Astrocyte of the spinal cord (primary cell): Measurements from ENCODE around the gene CNOT6.

ENCODE experiments used
- DNase-seq: peaks from one replicate; pipeline ENCODE4 v3.0.0; 2011; ENCODE audit warnings: low read depth, low spot score
- H3K4me3 ChIP-seq: 2 replicates; pipeline ENCODE4 v1.5.1; 2011; ENCODE audit warnings: low read depth, mild to moderate bottlenecking, low read length, moderate library complexity
- CTCF ChIP-seq: IDR thresholded peaks from 2 replicates; pipeline ENCODE4 v1.5.1; 2012; ENCODE audit warnings: low read depth, mild to moderate bottlenecking, low read length, inconsistent platforms
- in situ Hi-C: cut with HindIII; loops from 2 replicates; pipeline ENCODE4 v1.10.0; 2017; ENCODE audit warnings: low sequenced_read_pairs

Gene CNOT6

DNA sequence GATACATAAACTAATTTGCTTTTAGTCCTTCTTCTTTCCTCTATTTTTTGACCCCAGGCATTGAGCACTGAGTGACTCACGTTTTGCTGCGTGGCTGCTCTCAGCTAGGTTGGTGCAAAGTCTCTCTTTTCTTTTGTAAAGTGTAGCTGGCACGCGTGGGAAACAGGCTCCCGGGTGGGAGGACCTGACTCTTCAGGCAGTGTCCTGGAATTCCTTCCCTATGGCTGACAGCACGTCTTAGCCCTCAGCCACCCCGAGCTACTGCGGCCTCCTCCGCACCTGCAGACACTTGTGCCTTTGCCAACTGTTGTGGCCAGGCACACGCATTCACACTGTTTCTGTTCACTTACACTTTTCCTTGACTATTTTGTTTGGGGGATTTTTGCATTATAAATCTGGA is 98.0 kb downstream of the CNOT6 start:
- in situ Hi-C loops: no loop called here
- H3K4me3 ChIP-seq: no peak overlapping the region
- DNase-seq: no peak
- TF ChIP-seq CTCF: no peak

DNA sequence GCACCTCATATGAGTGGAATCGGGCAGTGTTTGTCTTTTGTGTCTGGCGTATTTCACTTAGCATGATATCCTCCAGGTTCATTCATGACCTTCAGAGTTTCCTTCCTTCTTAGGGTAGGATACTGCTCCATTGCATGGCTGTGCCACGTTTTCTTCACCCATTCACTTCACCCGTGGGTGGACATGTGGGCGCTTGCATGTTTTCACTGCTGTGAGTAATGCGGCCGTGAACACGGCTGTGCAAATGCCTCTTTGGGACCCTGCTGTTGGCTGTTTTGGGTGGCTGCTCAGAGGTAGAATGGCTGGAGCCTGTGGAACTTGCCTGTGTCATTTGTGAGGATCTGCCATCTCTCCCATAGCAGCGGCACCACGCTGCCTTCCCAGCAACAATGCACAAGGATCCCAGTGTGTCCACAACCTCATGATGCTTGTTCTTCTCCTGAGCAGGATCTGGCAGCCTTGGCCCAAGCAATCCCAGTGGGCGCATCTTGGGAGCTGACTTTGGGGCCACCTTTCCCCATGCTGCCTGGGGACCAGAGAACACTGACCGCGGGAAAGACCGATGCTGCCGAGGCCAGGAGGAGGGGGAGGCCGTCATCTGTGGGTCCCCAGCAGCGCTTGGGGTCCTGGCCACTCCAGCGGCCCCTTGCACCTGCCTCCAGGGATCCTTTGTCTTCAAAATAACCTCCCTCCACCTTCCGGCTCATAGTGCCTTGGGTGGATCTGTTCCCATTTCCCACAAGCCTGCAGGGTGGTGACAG is 99.4 kb downstream of the CNOT6 start:
- no peak for TF ChIP-seq CTCF
- in situ Hi-C loops: no loop called here
- DNase-seq: no peak
- H3K4me3 ChIP-seq: no peak overlapping the region

DNA sequence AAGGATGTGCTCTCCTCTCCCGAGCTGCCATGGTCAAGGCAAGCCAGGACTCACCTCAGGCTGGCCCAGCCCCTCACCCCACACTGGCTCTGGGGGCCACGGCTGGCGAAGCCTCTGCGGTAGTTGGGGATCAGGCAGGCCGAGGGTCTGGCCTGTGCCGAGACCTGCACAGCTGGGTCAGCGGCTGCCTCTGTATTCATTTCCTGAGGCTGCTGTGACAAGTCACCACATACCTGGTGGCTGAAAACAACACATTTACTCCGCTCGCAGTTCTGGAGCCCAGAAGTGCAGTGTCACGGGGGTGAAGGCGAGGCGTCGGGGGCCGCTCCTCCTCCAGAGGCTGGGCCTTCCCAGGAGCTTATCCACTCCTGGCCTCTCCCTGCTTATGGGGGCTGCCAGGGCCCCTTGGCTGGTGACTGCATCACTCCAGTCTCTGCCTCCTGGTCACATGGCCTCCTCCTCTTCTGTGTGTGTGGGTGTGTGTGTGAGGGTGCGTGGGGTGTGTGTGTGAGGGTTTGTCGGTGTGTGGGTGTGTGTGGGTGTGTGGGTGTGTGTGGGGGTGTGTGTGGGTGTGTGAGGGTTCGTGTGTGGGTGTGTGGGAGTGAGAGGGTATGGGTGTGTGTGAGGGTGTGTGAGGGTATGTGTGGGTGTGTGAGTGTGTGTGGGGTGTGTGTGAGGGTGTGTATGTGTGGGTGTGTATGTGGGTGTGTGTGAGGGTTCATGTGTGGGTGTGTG is 100.3 kb downstream of the CNOT6 start:
- TF ChIP-seq CTCF: no peak
- H3K4me3 ChIP-seq: no peak overlapping the region
- in situ Hi-C loops: no loop called here
- DNase-seq: no peak

GRCh38 chr5:180595046-180595379 is 100.8 kb downstream of the CNOT6 start:
- in situ Hi-C loops: no loop called here
- no peak for DNase-seq
- no peak for TF ChIP-seq CTCF
- no peak overlapping the region for H3K4me3 ChIP-seq

GRCh38 chr5:180595381-180596114 is 101.4 kb downstream of the CNOT6 start:
- in situ Hi-C loops: no loop called here
- no peak for DNase-seq
- no peak for TF ChIP-seq CTCF
- H3K4me3 ChIP-seq: no peak overlapping the region

DNA sequence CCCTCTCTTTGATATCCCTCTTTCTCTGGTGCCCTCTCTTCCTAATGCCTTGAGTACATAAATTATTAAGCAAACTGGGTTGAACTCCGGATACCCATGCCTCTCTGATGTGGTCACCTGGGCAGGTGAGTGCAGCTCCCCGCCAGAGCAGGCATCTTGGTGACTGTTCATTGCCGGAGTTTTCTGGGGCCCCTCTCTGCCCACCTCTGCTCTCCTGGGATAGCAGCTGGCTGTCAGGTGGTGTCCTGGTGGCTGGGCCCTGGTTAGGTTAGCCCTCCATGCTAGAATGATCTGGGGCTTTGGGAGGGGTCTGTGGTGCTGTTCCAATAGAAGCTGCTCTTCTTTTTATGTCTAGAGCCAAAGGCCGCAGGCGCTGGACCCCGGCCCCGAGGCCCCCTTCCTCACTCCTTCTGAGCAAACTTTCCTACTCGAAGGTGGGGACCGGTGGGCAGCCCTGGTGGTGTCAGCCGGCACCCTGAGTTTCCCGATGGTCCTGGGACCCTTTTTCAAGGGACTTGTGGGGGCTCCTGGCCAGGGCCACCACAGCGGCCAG is 102.0 kb downstream of the CNOT6 start:
- TF ChIP-seq CTCF: no peak
- in situ Hi-C loops: no loop called here
- no peak for DNase-seq
- H3K4me3 ChIP-seq: no peak overlapping the region
